CD4-positive, alpha-beta T cell treated with Interleukin-10 for 1 hour (primary cell): ENCODE data around the gene MUC5AC.

Experiments
- DNase-seq: peaks from one replicate; pipeline ENCODE4 v3.0.0-alpha.2; 2020

Gene MUC5AC

DNA sequence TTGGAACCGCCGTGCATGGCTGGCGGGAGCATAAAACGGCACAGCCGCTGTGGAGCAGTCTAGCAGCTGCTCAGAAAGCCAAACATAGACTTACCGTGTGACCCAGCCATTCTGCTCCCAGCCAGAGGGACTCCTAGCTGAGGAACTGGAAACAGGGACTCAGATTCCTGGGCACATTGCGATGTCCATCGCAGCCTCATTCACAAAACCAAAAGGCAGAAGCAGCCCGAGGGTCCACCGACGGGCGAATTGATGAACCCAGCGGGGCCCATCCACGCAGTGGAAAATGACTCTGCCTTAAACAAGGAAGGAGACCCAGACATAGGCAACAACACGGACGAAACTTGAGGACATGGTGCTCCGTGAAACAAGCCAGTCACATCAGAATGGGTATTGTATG, 59.4 kb downstream of the MUC5AC start:
- DNase-seq, result no peak

DNA sequence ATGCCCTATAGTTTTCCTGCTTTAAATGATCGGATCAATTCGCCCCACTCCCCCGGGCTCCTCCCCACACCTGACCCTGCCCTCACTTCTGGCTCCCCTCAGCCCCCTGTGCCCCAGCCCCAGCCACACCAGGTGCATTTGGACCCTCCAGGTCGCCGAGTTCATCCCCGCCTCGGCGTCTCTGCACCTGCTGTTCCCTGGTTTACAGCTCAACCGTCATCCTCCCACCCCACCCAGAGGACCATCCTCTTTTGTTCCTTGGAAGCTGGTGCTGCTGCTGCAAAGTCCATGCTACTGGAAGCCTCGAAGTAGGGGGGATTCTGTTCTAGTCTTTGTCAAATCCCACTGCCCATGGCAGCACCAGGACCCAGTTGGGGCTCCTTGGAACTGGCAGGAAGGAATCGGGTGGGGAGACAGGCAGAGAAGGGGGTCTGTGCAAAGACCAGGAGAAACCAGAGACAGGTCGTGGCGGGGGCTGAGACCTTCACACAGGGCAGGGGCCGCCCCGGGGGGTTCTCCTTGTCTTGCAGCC, 60.6 kb downstream of the MUC5AC start:
- no peak for DNase-seq

DNA sequence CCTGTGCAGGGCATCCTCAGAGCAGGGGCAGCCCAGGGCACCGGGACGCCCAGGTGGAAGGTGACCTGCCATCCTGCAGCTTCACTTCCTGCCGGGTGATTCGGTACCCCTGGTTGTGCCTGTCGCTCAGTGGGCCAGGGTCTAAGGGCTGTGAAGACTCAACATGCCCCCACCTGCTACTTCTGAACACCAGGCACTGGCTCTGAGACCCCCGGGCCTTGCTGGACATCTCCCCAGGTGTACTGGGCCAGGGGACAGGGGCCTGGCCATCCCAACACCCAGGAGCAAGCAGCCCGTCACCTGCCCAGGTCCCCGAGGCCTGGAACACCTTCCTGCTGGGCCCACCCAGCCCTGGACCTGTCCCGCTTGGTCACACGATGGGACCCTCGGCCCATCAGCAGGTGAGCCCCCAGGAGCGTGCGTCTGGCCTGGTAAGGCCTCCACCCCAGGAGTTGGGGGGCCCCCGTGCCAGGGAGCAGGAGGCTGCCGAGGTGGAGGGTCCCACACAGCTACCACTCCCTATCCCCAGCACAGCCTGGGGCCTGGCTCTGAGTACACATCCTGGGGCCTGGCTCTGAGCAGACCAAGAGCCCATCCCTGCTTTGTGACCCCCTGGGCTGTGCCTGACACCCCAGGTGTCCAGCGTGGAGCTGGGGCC, 61.2 kb downstream of the MUC5AC start:
- DNase-seq, result no peak

DNA sequence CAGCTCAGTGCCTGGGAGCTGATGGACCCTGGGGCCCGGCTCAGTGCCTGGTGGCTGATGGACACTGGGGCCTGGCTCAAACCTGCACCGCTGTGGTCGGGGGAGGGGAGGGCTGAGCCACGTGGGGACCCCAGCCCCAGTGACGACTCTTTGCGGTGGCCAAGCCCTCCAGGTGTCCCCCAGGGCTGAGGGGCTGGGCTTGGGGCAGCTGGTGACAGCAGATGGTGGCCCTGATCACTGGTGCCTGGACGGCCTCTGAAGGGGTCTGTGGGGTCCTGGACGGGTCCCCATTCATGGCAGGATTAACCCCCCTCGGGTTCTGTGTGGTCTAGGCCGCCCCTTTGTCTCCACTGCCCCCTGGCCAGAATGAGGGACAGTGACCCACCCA, 61.7 kb downstream of the MUC5AC start:
- no peak for DNase-seq

DNA sequence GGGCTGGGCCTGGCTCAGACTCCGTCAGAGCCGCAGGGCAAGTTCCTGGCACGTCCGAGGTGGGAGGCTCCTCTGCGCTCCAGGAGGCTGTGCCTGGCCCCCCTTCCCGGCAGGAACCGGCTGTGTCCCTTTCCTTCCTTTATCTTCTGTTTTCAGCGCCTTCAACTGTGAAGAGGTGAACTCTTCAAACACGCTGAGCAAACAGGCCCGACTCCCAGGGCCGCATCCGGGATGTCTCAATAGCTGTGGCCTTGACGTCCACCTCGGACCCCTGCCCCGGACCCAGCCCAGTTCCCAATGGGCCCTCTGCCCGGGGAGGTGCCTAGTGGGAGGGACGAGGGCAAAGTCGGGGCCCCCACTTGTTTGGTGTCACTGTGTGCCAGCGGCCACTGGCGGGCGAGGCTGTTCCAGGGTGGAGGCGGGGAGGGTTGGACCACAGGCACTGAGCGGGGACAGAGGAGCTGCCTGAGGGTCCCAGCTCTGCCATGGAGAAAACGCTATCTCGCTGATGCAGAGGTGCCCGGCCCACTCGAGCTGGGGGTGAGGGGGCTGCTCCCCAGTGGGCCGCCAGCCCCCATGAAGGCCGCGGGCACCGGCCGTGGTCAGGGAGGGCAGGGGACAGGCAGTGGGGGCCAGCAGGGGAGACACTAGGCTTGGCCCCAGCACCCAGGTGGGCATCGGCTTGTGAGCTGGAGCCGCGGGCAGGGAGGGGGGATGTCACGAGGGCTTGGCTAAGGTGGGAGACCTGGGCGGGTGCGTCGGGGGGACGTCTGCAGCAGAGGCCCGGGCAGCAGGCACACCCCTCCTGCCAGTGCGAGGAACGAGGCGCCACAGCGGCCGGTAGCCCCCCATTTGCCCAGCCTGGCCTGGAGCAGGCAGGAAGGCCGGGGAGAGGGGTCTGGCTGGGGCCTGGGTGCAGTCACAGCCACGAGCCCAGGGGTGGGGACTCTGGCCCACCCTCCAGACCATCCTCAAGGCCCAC, 62.4 kb downstream of the MUC5AC start:
- DNase-seq, result no peak

DNA sequence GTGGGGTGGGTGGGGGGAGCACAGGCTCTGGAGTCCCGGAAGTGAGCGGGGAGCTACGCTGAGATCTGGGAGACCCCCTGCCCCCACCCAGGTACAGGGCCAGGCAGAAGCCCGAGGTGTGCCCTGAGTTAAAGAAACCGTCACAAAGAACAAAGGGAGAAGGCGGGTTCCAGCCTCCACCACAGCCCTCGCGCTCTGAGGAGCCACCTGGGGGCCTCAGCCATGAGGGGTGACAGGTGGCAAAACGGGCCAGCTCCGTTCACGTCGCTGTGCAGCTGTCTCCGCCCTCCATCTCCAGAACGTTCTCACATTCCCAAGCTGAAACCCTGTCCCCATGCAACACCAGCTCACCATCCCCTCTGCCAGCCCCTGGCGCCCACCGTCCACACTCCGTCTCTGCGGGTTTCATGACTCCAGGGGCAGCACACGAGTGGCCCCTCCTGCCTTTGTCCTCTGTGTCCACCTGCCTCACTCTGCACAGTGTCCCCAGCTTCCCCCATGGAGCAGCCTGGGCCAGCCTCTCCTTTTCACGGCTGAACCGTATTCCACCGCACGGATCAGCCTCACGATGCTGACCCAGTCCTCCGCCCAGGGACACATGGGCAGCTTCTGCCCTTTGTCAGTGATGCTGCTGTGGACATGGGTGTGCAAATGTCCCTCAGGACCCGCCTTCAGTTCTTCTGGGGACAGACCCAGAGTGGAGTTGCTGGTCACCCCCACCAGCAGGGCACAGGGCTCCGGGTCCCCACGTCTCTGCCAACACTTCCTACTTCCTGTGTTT, 63.4 kb downstream of the MUC5AC start:
- no peak for DNase-seq

DNA sequence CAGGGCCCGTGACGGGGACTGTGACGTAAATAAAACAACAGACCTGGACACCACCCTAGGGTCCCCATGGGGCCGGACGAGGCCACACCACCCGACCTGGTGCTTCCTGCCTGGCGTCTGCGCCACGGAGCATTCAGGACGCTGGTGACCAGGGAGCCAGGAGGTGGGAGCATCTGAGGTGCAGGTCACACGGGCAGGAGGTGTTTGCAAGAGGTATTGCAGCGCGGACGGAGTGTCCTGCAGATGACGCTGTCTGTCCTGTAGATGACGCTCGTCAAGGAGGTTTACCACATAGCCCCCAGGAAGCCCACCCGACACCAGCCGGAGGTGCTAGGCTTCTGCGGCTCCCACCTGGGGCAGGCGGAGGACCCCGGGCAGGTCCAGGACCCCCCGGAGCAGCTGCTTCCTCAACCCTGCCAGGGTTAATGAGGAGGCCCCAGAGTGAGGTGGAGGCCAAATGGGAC, 64.1 kb downstream of the MUC5AC start:
- no peak for DNase-seq

DNA sequence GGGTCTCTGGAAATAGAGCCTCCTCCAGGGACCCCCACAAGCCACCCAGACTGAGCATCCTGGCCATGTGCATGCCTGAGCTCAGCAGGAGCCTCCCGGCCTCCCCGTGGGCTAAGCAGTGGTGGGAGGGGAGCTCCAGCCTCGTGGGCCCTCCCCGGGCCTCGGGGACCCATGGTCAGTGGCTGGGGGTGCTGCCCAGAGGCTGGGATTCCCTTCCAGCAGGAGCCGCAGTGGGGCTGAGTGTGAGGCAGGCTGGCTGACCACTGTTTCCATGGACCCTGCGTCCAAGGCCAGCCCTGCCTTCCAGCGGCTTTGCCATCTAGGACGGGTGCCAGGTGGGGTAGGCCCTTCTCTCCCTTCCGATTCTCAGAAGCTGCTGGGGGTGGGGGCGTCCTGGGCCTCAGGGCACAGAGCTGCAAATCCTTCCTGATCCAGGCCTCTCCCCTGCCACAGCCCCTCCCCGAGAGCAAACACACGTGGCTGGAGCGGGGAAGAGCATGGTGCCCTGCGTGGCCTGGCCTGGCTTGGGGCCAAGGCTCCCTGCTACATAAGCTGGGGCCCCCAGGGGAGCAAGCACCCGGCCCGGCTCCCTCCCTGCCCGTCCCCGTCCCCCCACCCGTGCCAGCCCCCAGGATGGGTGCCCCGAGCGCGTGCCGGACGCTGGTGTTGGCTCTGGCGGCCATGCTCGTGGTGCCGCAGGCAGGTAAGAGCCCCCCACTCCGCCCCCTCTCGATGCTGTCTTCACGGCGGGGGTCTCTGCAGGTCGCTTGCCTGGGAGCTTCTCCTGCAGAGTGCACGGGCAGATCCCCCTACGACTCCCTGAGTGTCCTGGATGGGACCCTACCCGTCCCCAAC, 65.0 kb downstream of the MUC5AC start, which contains the start of gene MUC5B:
MUC5B (plus strand) TSS at position 576 of the 855 bp plus-strand sequence; CDS start at position 634, 58 bp downstream.
- DNase-seq, result no peak

DNA sequence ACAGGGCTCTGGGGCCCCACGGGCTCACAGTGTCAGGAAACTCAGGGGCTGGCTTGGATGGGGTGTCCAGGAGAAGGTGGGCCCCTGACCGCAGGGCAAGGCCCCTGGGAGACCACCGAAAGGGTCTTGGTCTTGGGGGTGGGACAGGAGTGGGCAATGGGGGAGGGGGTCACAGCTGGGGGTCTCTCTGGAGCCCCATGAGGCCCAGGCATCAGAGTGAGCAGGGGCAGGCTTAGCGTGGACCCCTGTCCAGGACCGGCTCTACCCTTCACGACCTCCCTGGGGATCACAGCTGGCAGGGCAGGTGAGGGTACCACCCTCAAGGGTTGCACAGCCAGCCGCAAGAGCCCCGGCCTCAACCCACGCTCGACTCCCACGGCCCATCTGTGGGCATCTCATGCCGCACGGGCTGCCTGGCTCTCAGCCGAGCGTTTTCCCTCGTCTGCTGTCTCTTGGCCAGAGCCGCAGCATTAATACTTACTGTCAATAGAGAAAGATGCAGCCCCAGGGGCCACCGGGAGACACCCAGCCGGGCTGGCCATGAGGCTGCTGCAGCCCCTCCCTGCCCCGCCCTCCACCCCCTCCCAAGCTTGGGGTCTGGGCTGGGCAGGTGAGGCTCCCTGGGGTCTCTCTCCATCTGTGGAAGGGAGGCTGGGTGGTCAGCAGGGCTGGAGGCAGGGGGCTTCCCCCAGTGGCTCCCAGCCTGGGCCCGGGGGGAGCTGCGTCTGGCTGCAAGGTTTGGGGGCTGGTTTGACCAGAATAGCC, 65.8 kb downstream of the MUC5AC start:
- no peak for DNase-seq

DNA sequence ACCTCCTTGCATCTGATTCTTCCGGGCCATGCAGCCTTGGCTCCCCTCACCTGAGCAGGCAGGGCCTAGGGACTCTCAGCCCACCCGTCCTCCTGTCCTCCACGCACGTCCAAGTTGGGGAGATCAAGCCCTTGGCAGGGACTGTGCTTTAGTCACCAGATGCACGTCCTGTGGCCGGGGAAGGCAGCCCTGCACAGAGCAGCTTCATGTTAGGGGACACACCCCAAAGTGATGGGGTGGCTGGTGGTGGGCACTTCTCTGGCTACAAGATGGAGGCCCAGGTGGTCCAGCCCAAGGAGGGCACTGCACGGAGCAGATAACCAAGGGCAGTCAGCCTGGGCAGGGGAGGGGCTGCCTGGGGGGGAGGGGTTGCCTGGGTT, 66.3 kb downstream of the MUC5AC start:
- DNase-seq, result no peak

DNA sequence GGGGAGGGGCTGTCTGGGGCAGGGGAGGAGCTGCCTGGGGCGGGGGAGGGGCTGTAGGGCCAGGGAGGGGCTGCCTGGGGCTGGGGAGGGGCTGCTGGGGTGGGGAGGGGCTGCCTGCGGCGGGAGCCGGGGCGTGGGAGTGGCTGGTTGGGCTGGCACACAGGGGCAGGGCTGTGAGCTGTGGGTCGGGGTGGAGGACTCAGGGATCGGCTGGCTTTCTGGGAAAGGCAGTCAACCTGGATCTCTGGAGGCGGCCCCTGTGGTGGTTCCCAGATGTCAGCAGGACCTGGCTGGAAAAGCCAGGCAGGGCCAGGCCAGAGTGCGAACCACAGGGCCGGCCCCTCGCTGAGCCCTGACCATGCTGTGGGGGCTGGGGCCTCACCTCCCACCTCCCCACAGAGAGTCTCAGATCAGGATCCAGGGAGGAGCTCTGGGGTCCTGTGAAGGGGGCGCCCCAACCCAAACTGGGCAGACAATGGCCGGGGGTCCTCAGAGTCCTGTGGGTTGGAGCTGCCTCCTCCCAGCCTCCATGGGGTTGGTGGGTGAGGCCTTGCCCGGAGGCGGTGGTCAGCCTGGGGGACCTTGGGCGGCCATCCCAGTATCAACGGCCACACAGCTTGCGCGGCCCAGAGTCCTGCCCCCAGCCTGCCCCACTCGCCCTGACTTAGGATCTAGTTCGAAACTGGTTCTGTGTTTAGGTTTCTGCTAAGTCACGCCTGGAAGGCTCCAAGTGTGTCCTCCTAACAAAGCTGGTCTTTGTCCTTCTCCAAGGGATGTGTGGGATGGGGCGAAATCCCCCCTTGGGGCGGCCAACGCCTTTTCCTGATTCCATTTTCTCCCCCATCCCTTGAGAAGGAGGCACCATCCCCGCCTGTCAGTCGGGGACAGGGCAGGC, 67.0 kb downstream of the MUC5AC start:
- no peak for DNase-seq

DNA sequence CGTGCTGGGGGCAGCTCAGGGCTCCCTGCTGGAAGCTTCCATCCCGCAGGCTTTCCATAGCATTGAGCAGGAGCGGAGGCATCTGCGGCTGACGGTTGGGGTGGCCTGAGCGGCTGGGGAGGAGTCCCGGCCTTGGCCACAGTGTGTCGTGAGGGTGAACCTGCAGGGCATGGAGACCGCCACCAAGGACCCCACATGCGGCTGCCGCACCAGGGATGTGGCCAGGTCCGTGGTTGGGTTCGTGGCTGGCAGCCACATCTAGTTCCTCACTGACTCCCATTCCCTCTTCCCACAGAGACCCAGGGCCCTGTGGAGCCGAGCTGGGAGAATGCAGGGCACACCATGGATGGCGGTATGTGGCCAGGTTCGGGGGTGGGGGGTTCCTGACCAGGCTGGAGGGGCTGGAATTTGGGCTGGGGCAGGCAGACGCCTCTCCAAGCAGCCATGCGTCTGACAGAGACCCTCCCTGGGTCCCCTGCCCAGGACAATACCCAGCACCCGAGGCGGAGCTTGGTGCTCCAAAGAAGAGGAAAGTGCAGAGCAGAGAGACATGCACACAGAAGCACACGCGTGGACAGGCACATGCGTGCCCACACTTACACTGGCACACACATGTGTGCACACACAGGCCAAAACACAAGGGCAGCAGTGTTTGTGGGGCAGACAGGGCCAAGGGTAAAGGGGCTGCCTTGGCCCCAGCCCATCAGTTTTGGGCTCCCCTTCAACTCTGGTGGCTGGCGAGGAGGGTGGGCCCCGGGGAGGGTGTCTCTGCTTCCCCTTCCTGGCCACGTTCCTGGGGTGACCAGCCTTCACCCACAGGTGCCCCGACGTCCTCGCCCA, 67.9 kb downstream of the MUC5AC start:
- no peak for DNase-seq

DNA sequence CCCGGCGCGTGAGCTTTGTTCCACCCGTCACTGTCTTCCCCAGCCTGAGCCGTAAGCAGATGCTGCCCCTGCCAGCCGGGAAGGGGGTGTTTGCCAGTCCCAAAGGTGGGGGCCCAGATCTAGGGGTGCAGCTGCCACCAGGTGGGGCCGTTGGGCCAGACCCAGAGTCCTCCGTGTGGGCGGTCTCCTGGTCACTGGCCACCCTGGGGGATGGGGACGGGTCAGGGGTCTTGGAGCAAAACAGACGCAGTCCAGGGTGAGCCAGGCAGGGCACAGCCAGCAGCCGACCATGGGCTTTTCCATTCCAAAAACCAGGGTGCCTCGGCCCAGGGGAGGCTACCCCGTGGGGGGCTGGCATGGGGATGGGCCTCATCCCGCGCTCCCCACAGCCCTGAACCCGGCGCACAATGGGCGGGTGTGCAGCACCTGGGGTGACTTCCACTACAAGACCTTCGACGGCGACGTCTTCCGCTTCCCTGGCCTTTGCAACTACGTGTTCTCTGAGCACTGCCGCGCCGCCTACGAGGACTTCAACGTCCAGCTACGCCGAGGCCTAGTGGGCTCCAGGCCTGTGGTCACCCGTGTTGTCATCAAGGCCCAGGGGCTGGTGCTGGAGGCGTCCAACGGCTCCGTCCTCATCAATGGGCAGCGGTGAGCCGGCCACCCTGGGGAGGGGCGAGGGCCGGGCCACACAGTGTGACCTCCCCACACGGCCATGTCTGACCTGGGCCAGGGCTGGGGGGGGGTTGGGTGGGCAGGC, 68.7 kb downstream of the MUC5AC start:
- DNase-seq, result no peak

DNA sequence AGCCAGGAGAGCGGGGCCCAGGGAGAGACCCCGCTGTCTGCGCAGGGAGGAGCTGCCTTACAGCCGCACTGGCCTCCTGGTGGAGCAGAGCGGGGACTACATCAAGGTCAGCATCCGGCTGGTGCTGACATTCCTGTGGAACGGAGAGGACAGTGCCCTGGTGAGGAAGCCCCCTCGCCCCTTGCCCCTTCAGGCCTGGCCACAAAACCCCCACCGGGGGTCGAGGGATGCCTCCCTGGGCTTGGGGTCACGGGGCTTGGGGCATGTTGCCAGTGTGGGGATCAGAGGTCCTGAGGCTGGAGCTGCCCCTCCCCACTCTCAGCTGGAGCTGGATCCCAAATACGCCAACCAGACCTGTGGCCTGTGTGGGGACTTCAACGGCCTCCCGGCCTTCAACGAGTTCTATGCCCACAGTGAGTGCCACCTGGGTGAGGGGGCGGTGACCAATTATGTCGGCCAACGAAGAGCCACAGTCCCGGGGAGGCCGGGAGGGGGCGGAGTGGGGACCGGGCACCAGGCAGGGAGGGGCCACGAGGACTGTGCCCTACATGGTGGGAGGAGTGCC, 69.3 kb downstream of the MUC5AC start:
- DNase-seq, result no peak

DNA sequence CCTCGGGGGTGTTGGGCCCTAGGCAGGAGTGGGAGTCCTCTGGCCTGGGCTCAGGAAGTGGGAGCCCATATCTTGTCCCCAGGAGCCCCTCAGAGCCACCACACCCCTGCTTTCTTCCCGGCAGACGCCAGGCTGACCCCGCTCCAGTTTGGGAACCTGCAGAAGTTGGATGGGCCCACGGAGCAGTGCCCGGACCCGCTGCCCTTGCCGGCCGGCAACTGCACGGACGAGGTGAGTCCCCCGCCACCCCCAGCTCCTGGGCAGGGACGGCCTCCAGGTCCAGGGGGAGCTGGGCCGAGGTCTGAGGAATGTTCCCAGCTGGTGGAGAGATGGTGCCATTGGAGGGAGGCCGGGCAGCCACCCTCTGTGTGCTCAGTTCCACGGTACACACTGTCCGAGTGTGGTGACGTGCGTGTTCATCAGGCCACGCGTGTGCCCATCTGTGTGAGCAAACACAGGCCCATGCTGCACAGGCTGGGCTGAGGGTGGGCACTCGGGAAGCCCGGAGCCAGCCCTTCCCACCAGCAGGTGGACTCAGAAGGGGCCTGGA, 69.9 kb downstream of the MUC5AC start:
- DNase-seq, result no peak

DNA sequence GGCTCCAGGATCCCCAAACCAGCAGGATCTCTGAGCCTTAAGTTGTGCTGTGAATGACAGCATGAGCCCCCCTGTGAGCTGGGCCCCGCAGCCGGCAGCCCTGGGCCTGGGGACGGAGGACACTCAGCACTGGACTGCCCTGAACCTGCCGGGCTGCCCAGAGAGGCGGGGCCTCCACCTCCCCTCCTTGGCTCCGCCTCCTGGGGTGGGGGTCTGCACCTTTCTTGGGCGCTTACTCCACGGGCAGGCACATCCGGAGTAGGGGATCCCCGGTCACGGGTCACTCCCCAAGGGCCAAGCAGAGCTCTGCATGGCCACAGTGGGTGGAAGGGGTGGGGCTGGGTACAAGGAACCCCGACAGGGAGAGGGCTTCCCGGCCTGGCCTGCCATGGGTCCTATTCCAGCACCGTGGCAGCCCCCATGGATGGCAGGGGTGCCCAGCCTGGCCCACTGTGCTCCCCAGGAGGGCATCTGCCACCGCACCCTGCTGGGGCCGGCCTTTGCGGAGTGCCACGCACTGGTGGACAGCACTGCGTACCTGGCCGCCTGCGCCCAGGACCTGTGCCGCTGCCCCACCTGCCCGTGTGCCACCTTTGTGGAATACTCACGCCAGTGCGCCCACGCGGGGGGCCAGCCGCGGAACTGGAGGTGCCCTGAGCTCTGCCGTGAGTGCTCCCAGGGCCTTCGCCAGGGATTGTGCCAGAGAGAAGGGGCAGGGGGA, 70.5 kb downstream of the MUC5AC start:
- DNase-seq, result no peak

DNA sequence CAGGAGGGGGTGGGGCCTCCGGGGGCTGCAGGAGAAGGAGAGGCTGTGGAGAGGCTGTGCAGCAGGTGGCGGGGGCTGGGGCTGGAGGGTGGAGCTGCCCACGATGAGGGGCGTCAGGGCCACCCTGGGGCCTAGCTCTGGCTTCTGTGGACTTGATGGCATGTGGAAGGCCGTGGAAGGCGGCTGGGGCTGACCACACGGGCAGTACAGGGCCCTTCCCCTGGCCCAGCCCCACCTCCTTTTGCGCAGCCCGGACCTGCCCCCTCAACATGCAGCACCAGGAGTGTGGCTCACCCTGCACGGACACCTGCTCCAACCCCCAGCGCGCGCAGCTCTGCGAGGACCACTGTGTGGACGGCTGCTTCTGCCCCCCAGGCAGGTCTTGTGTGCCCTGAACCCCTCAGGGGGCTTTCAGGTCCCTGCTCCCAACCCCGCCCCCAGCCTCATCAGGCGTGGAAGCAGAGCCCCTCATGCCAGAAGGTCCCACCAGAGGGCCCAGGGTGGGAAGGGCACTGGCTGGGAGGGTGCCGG, 71.2 kb downstream of the MUC5AC start:
- DNase-seq, result no peak
